ENCODE measurements around the gene IFIT1.
"Not testable (repeated sequence)": the region's sequence is repeated elsewhere in the genome, so short reads cannot be mapped to it uniquely, and the experiment has no call there.

Gene IFIT1, protein sequence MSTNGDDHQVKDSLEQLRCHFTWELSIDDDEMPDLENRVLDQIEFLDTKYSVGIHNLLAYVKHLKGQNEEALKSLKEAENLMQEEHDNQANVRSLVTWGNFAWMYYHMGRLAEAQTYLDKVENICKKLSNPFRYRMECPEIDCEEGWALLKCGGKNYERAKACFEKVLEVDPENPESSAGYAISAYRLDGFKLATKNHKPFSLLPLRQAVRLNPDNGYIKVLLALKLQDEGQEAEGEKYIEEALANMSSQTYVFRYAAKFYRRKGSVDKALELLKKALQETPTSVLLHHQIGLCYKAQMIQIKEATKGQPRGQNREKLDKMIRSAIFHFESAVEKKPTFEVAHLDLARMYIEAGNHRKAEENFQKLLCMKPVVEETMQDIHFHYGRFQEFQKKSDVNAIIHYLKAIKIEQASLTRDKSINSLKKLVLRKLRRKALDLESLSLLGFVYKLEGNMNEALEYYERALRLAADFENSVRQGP

DNA sequence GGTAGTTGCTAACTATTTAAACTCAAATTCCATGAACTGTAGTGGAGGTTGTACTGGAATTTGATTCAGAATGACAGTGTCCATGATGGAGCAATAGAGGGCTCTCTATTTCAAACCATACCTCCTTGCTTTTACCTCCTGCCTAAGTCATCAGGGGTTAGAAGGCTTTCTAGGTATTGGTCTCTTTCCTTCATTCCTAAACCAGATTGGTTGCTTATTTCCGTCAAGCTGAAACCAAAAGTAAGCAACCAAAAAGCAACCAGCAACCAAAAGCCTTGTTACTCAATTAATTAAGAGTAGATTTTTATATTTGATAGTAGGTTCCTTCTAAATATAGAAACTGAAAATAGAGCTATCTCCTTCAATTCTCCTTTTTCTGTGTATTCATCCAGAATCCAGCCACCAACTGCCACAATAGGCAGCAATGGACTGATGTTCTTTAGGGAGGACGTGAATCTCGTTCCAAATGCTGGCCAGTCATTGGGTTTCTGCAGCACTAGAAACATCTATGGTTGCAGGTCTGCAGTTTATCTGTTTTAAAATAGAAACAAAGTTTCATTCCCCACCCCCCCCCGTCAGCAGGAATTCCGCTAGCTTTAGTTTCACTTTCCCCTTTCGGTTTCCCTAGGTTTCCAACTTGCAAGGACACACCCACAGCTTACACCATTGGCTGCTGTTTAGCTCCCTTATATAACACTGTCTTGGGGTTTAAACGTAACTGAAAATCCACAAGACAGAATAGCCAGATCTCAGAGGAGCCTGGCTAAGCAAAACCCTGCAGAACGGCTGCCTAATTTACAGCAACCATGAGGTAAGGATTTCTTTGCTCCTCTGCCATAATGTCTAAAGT, at the start of gene IFIT1:
Gene IFIT1, plus strand, starts transcription at position 717 of the 850 bp plus-strand sequence. Its CDS starts 90 bp downstream, at position 807.
- peak; percentile 26 for DNase-seq

GRCh38 chr10:89343089-89343767, 49.2 kb upstream of the IFIT1 start:
- DNase-seq, result no peak

- no peak for DNase-seq
Measured at GRCh38 chr10:89344156-89344555, 48.3 kb upstream of the IFIT1 start.

- no peak for DNase-seq
Measured at GRCh38 chr10:89345367-89346000, 46.9 kb upstream of the IFIT1 start.

- no peak for DNase-seq
Measured at GRCh38 chr10:89346405-89347254, 45.8 kb upstream of the IFIT1 start.

DNA sequence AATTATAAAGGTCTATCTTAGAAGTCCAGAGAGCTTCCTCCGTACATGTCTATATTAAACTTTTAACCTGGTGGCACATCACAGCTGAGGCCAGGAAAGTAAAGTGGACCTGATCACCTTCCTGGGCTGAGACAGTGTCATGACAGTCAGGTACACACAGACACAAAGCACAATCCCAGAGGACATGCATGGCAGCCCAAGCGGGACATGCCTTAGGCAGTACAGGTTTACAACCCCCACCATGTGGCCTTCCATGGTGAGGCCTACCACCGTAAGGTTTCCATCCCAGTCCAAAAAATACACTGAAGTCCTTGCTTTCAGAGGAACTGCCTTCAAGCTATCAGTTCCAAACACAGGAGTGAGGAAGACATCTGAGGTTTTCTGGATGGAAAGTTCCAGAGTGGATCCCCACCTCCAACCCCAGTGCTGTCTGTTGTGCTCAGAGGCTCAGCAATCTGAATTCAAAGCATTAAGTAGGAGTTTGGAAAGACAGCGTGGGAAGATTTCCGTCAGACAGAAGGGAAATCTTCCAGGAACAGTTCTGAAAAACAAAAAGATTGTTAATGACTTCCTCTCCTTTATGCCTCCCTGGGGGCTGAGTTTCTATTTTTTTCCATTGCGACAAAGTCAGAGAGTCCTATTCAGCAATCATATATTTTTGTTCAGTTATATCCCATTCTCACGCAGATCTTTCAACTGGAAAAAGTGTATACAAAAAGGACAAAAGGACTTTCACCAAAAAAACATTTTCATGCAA, 44.5 kb upstream of the IFIT1 start:
- no peak for DNase-seq

DNA sequence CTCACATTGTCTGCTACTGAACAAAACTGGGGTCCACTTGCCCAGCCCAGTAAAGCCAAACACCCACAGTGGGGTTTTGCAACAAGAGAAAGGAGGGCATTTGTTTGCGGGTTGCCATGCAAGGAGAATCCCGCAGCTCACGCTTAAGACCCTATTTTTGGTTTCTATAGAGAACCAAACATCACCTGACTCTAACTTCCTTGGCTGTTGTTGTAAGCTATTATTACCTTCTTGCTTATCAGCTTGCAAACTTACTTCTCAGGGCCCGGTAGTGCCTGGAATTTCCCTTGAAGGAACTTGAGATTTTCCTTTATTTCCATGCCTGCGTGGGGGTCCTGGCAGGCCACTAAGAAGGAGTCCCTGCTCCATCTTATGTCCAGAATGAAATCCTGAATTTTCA, 43.9 kb upstream of the IFIT1 start:
- DNase-seq, result no peak

- DNase-seq, result no peak
Measured at GRCh38 chr10:89348975-89349374, 43.4 kb upstream of the IFIT1 start.

- DNase-seq, result not testable (repeated sequence)
Measured at GRCh38 chr10:89350631-89351315, 41.6 kb upstream of the IFIT1 start.

- DNase-seq, result no peak
Measured at GRCh38 chr10:89351412-89351779, 41.0 kb upstream of the IFIT1 start.

- DNase-seq, result no peak
Measured at GRCh38 chr10:89351780-89352597, 40.4 kb upstream of the IFIT1 start.

DNA sequence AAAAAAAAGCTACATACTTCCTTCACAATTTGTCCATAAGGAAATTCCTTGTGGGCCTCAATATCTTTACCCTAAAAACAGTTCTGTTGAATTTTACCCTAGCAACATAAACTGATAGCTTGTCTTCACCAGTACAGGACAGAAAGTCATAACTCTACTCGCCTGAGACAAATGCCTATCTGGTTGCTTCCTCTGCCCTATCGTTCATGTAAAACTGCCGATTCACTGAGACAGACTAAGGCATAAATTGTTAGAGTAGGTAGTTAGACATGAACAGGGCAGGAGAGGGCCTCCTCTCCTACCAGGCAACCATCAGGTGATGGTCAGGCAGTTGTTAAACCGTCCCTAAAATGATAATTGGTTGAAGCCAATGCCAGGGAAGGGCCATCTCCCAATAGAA, 39.6 kb upstream of the IFIT1 start:
- DNase-seq, result no peak

DNA sequence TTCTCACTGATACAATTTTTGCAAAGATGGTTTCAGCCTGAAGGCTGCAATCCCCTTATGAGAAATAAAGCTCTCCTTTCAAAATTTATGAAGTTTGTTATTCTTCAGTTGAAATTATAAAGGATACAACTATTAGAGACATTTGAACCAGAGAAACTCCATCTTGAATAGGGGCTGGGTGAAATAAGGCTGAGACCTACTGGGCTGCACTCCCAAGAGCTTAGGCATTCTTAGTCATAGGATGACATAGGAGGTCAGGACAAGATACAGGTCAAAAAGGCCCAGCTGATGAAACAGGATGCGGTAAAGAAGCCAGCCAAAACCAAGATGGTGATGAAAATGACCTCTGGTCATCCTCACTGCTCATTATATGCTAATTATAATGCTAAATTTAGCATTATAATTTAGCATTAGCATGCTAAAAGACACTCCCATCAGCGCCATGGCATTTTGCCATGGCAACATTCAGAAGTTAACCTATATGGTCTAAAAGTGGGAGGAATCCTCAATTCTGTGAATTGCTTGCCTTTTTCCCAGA, 37.0 kb upstream of the IFIT1 start:
- no peak for DNase-seq

- no peak for DNase-seq
Measured at GRCh38 chr10:89357096-89357495, 35.3 kb upstream of the IFIT1 start.

GRCh38 chr10:89357975-89358374, 34.4 kb upstream of the IFIT1 start:
- no peak for DNase-seq

DNA sequence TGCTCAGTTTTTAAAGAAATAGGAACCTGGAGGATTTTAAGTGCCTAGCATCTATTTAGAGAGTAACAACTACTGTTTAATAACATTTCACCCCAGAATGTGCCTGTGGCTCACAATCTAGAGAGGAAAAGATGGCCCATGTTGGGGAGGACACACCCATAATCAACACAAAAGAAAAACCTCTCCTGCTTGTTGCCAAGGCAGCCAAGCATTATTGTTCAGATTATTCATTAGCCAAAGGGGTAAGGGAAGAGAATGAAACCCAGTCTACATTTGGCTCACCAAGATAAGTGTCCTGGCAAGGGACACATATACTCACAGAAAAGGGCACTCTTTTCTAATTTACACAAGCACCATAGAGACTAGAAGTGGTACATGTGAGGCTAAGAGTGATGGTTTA, 32.3 kb upstream of the IFIT1 start:
- no peak for DNase-seq

GRCh38 chr10:89362929-89363328, 29.5 kb upstream of the IFIT1 start:
- no peak for DNase-seq

DNA sequence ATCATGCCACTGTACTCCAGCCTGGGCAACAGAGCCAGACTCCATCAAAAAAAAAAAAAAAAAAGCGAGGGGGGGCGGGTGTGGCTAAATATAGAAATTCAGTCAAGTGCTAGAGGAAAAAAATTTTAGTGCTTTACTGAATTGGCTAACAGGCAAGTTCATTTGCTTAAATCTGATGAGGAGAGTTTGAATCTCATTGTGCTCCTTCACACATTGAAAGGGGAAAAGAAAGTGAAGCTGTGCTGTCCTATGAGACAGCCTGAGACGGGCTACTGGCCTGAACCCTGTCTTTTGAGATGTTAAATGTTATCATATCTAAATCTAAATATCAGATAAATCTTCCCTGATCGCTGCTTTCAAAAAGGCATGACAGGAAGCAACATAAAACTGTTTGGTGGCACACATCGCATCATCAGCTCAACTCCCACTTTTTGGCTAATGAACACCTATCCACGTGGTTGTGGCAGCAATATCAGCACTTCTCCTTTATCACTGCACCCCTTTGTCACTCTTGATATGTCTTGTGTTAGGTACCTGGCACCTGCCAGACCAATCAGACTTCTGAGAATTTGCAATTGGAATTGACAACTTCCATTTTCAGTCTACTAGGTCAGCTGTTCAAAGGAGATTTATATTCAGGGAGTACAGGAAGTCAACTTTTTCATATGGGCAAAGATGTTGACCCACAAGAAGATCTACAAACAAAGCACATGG, 28.5 kb upstream of the IFIT1 start:
- DNase-seq, result no peak

DNA sequence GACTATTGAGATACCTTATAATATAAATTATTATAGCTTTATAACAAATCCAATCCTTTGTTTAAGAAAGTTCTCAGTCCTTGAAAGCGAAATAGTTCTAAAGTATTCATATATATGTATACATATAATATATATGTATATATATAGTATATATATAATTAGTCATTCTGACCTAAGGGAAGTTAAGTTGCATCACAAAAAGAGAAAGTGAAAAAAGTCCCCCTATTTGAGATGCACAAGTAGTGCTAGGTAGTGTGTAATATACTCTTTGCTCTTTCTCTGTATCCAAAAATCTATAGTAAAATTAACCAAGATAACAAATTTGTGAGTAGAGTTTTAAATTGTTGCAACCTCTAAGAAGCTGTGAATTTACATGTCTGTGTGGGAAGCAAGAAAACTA, 27.9 kb upstream of the IFIT1 start:
- no peak for DNase-seq

All from stimulated activated naive CD4-positive, alpha-beta T cell treated with Interleukin-2 at 50 U/mL for 16 hours (primary cell).